OCI-LY7 (cell line): Measurements from ENCODE around the gene TPT1. TPM values are rescaled to one million over a fixed set of nuclear protein-coding genes. Genes with fewer than 3 reads are reported as not detected.

Source experiments
- small RNA-seq: library from RNA; depleted of rRNA; stranded (forward); fragments of <200 nt; gene quantifications from one replicate; pipeline ENCODE3, GENCODE V24; 2014
- total RNA-seq, 2 experiments: library from RNA; depleted of rRNA in 1 of 2; stranded (reverse); fragments of >200 nt in 1 of 2; shearing (Covaris generic) in 1 of 2; gene quantifications; 2 replicates each; pipeline ENCODE4 v1.2.3, GENCODE V29; 2014 to 2022

TPT1 gene
- total RNA-seq, 2 experiments from 2014 or later = 1,996 to 2,337 TPM

Small RNAs within 50 kb of the gene (small RNA-seq; reads per million reads assigned to genes)
- gene SNORA31 = 96.0 reads per million, percentile 99 among the genes with 10 or more reads in this experiment

Other genes starting within 250 kb of the TPT1 start
- 20.1 and 28.0 TPM in 2 replicates for gene GTF2F2, start 220.7 kb downstream of the TPT1 start, total RNA-seq (2014; rRNA removed; shearing (Covaris generic))
- 22.5 and 25.1 TPM in 2 replicates for gene GTF2F2, start 220.7 kb downstream of the TPT1 start, total RNA-seq (2022)
- gene KCTD4, start 140.1 kb downstream of the TPT1 start, total RNA-seq (2014; rRNA removed; shearing (Covaris generic)) = not detected in 2 replicates
- gene KCTD4, start 140.1 kb downstream of the TPT1 start, total RNA-seq (2022) = not detected in 2 replicates
- 0.46 and 1.5 TPM in 2 replicates for gene SLC25A30, start 77.2 kb upstream of the TPT1 start, total RNA-seq (2014; rRNA removed; shearing (Covaris generic))
- gene SLC25A30, start 77.2 kb upstream of the TPT1 start, total RNA-seq (2022) = 0.35 and 0.78 TPM in 2 replicates
- gene COG3, start 123.8 kb upstream of the TPT1 start, total RNA-seq (2014; rRNA removed; shearing (Covaris generic)) = 28.9 and 50.5 TPM in 2 replicates
- gene COG3, start 123.8 kb upstream of the TPT1 start, total RNA-seq (2022) = 22.3 and 27.7 TPM in 2 replicates